ENCODE results near the gene KRT34.

- TF ChIP-seq CTCF (IDR thresholded peaks at IDR 0.05) (no peak), POLR2A (IDR thresholded peaks at IDR 0.05) (no peak)
Observed at GRCh38 chr17:41369023-41369422, 13.1 kb downstream of the KRT34 start.

Measured in vagina (tissue), 2 donors.